Measurements from ENCODE around the gene BCAP31.

GRCh38 chrX:153770601-153771414, 46.6 kb upstream of the BCAP31 start:
- no peak for TF ChIP-seq CTCF (conservative IDR thresholded peaks at IDR 0.05)
- TF ChIP-seq EZH2 (IDR thresholded peaks at IDR 0.05; ENCODE audit: low read depth), result no peak
